Measurements from ENCODE around the gene DNAH8.

DNAH8 gene

GRCh38 chr6:38796850-38797249 is 81.7 kb downstream of the DNAH8 start:
- DNase-seq (ENCODE audit: low spot score): no peak

DNA sequence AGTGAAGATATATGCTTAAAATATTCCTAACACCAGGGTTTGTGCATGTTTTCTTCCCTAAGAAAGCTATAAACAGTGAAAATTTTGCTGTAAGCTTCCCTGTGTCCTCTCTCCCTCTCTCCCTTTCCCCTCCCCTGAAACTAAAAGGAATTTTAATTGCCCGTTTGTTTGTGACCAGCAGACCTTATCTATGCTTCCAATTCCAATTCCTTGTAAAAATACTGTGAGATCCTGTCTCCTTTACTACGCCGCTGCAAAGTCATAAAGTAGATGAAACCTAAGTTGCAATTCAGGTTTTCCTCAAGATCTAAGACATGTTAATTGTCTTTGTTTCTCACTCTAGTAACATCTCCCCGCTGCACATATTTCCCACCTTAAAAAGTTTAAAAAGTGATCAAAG is 82.3 kb downstream of the DNAH8 start:
- DNase-seq (ENCODE audit: low spot score): no peak

DNA sequence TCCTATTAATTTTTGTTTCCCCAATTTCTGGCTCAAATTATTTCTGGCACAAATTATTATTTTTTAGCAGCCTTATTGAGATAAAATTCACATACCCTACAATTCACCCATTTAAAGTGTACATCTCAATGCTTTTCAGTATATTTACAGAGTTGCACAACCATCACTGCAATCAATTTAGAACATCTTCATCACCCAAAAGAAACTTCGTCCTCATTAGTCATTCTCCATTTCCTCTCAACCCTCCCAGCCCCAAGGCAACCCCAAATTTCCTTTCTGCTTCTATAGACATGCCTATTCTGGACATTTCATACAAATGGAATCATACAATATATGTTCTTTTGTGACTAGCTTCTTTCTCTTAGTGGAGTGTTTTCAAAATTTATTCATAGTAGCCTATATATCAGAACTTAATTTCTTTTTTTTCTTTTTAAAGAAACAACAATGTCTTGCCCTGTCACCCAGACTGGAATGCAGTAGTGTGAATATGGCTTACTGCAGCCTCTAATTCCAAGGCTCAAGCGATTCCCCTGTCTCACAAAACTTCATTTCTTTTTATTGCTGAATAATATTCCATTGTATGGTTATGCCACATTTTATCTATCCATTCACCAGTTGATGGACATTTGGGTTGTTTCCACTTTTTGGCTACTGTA is 84.5 kb downstream of the DNAH8 start:
- DNase-seq (ENCODE audit: low spot score): no peak

DNA sequence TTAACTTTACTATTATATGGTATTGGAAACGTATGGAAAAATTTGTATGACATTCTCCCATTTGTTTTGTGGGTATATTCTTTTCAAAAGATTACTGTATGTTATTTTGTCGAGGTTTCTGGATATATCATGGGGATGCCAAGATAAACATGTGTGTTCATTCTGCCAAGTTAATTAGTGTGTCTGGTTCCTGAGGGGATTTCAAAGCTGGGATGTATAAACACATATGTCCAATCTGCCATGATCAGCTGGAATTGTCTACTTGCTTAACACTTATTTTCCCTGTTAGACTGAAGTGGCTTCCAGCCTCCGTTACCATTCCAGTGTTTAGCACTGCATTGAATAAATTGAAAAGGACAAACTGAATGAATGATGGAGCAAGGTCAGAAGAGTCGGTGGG is 86.2 kb downstream of the DNAH8 start:
- DNase-seq (ENCODE audit: low spot score): no peak

DNA sequence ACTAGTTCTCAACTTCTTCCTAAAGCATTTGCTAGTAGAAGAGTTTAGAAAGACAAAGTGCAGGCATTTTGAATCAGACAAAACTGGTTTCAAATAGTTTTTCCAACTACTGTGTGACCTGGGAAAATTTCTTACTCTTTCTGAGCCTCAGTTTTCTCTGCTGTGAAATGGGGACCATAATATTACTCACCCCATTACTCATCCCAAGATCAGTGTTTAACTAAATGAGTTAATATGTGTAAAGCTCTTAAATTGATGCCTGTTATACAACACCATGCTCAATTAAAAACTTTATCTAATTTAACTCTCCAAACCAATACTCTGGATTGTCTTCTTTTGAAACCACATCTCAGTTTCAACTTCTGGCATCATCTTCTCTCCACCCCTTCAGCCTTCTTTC is 87.4 kb downstream of the DNAH8 start:
- no peak for DNase-seq (ENCODE audit: low spot score)

DNA sequence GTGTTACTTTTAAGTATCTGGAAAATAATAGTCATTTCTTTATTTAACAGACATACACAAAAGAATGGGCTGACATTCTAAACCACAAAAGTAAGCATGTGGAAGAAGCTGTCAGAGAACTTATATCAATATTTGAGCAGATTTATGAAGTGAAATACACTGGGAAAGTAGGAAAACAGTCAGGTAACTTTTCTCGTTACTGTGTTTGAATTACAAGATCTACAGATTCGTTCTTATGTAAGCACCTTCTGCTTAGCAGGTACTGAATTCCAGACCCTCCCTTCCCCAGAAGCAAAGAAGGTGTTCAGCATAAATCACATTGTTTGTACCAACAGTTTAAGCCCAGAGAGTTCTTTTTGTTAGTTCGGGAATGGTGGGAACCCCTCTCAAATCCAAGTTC is 88.0 kb downstream of the DNAH8 start:
- DNase-seq (ENCODE audit: low spot score): no peak

DNA sequence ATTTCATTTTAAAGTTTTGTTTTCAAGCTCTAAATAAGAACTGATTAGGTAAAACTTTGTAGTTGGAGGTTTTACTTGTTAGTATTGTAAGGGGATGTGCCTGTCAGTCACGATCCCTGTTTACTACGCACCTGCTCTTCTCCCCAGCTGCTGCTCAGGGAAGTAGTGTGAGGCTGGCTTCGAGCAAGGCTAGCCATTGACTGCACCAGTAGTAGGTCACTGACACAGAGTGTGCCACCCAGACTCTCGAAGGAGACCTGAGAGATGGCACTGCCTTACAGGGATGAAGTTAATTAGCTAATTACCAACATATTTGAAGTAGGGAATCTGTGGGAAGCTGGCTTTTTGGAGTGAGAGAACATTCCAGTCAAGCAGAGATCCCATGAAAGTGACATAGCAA is 89.2 kb downstream of the DNAH8 start:
- no peak for DNase-seq (ENCODE audit: low spot score)

GRCh38 chr6:38805127-38805655 is 90.1 kb downstream of the DNAH8 start:
- no peak for DNase-seq (ENCODE audit: low spot score)

GRCh38 chr6:38805692-38806091 is 90.6 kb downstream of the DNAH8 start:
- DNase-seq (ENCODE audit: low spot score): no peak

DNA sequence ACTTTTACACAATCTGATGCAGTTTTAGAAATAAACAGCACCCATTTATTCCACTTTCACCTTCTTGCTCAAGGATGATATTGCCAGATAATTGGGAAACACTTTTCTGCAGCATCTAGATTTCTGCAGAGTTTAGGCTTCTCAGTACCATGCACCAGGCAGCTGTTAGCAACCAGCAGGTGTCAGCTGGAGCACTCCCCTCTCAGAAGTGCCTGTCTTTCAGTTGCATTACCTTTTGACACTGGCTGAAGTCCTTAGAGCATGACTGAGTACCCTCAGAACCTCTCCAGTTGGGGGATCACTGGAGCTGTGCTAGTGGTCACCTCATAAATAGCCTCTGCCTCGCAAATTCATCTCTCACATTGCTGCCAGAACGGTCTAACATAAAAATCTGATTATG is 91.2 kb downstream of the DNAH8 start:
- DNase-seq (ENCODE audit: low spot score): no peak

- no peak for DNase-seq (ENCODE audit: low spot score)
Measured at GRCh38 chr6:38806833-38807232, 91.7 kb downstream of the DNAH8 start.

- no peak for DNase-seq (ENCODE audit: low spot score)
Measured at GRCh38 chr6:38808039-38808438, 92.9 kb downstream of the DNAH8 start.

DNA sequence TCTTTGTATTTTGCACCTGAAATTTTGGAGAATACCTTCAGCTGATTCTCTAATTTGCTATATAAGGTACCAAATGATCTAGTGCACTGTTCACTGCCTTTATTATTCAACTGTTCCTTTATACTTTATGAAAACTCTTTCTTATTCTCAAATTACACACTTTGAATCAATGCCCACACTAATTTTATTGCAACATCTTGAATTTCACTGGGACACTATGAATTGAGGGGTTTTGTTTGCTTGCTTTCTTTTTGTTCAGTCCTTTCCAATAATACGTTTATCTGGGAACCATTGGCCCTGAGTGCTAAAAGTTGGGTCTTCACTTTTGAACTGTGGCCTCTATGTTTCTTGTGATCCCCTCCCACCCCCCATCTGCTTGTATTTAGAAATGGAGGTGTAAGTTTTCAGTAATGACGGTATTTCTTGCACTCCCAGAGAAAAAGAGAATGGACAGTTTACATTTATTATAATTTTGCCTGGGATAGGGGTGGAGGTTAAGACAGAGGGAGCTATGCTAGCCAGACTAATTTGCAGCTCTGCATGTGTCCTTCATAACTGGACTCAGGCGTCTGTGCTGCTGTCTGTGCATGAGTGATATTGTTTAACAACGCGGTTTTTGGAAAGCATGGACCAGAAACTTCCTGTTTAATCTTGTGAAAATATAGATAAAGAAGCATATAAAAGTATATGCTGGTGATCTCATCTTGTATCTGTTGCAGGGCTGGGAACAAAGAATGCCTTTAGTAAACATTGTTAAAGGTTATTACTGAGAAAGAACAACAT is 98.1 kb downstream of the DNAH8 start:
- DNase-seq (ENCODE audit: low spot score): no peak

- no peak for DNase-seq (ENCODE audit: low spot score)
Measured at GRCh38 chr6:38814761-38815160, 99.7 kb downstream of the DNAH8 start.

GRCh38 chr6:38815250-38815649 is 100.1 kb downstream of the DNAH8 start:
- no peak for DNase-seq (ENCODE audit: low spot score)

GRCh38 chr6:38818691-38819090 is 103.6 kb downstream of the DNAH8 start:
- no peak for DNase-seq (ENCODE audit: low spot score)

GRCh38 chr6:38822963-38823362 is 107.9 kb downstream of the DNAH8 start:
- DNase-seq (ENCODE audit: low spot score): no peak

DNA sequence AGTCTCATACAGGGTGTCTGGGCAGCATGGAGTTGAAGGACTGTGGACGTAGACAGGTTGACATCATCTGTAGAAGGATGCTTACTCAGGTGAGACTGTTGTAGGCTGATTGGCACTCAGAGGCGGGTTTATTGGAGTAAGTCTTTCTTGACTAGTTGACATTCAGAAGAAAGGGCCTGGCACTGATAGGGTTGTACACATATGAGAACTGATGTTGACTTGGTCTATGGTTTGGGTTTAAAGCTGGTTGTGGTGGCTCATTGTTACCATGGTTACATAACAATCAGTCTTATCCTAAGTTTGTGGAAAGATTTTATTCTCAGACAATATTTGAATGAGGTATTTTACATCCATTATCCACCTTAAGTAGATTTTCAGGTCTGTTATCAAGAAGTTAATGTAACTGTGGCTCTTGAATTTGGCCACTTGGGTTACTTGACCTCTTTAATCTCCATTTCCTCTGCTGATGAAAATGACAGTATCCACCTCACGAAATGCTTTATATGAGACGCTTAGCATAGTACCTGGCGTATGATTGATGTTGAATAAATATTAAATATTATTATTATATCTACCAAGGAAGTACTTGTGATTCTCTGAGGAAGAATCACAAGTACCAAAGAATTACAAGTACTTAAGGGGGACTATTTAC is 109.3 kb downstream of the DNAH8 start:
- no peak for DNase-seq (ENCODE audit: low spot score)

GRCh38 chr6:38827024-38827423 is 111.9 kb downstream of the DNAH8 start:
- no peak for DNase-seq (ENCODE audit: low spot score)

DNA sequence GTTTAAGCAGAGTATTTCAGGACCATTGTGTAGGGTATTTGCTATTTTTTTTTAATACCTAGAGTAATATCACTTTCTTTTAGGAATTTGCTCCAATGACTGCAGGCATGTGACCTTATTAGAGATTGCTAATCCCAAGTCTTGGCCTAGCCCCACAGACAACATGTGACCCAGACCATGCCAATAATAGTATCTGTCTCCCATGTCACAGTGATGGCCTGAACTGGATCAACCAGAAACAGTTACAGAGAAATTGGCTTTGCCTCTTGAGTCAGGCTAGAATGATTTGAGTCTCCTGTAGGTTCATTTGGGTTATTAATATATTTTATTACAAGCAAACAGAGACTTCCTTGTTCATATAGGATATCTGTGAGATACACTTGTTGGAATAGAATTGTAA is 116.8 kb downstream of the DNAH8 start:
- DNase-seq (ENCODE audit: low spot score): no peak

GRCh38 chr6:38833320-38833719 is 118.2 kb downstream of the DNAH8 start:
- no peak for DNase-seq (ENCODE audit: low spot score)

- DNase-seq (ENCODE audit: low spot score): no peak
Measured at GRCh38 chr6:38836585-38836984, 121.5 kb downstream of the DNAH8 start.

DNA sequence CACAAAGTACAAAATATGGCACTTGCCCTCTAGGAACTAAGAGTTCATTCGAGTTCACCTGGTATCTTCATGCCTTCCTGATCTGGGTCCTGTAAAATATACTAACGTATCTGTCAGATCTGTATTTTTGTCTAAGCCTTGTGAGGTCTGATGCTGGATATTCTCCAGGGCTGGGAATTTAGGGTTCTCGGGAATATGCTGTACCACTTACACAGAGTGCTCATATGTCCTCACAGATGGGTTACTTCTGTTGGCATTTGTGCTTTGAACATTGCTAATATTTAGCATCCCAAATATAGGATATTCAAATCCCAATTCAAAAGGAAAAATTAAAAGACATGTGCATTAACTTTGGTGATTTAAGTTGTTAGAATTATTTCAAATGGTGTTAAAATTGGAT is 122.0 kb downstream of the DNAH8 start:
- no peak for DNase-seq (ENCODE audit: low spot score)
